T-helper 1 cell treated with Interleukin-12 subunit alpha and Interleukin-12 subunit beta and Interleukin-4 antibody, amounts not matched to agents 30 ng/mL and 1 ng/mL, for 36 hours (primary cell): ENCODE measurements around the gene CALML3. TPM values are rescaled to one million over a fixed set of nuclear protein-coding genes. Genes with fewer than 3 reads are reported as not detected.
"Not testable (repeated sequence)": the region's sequence is repeated elsewhere in the genome, so short reads cannot be mapped to it uniquely, and the experiment has no call there.

Experiments used
- intact Hi-C: fragments of 100-400 bp; cut with micrococcal nuclease; formaldehyde crosslinking; loops from one replicate; pipeline ENCODE4 v1.15.1; 2024
- total RNA-seq: library from RNA; stranded (reverse); gene quantifications from 2 replicates; pipeline ENCODE4 v1.2.3, GENCODE V29; 2022

The CALML3 gene
- total RNA-seq, 1 donor from 2014 or later, result not detected

GRCh38 chr10:5553400-5554170 lies 28.8 kb downstream of the CALML3 start:
- intact Hi-C loops, result no loop called here

GRCh38 chr10:5555021-5555510 lies 30.3 kb downstream of the CALML3 start:
- intact Hi-C loops, result no loop called here

GRCh38 chr10:5555881-5556280 lies 31.1 kb downstream of the CALML3 start:
- intact Hi-C loops, result no loop called here

GRCh38 chr10:5556576-5556975 lies 31.8 kb downstream of the CALML3 start:
- intact Hi-C loops, result no loop called here

GRCh38 chr10:5557040-5557721 lies 32.4 kb downstream of the CALML3 start:
- intact Hi-C loops, result no loop called here

- intact Hi-C loops, result no loop called here
Measured at GRCh38 chr10:5557799-5558771, 33.3 kb downstream of the CALML3 start.

GRCh38 chr10:5559022-5559421 lies 34.3 kb downstream of the CALML3 start:
- intact Hi-C loops, result not testable (repeated sequence)

- intact Hi-C loops, result no loop called here
Measured at GRCh38 chr10:5559642-5560141, 34.9 kb downstream of the CALML3 start.

- intact Hi-C loops, result no loop called here
Measured at GRCh38 chr10:5560142-5560816, 35.5 kb downstream of the CALML3 start.

- intact Hi-C loops, result no loop called here
Measured at GRCh38 chr10:5560817-5561703, 36.3 kb downstream of the CALML3 start.

GRCh38 chr10:5561704-5562645 lies 37.2 kb downstream of the CALML3 start:
- intact Hi-C loops, result no loop called here

GRCh38 chr10:5563321-5563961 lies 38.7 kb downstream of the CALML3 start:
- intact Hi-C loops, result no loop called here

GRCh38 chr10:5563991-5564536 lies 39.3 kb downstream of the CALML3 start:
- intact Hi-C loops, result loop anchor here (1.0 kb wide), 2 partner anchors 15 to 59 kb away; no protein-coding TSS in a partner anchor

GRCh38 chr10:5564537-5565204 lies 39.9 kb downstream of the CALML3 start:
- intact Hi-C loops, result loop anchor here (1.0 kb wide), 2 partner anchors 15 to 59 kb away; no protein-coding TSS in a partner anchor

GRCh38 chr10:5565205-5565545 lies 40.4 kb downstream of the CALML3 start:
- intact Hi-C loops, result no loop called here

GRCh38 chr10:5565671-5566581 lies 41.2 kb downstream of the CALML3 start:
- intact Hi-C loops, result no loop called here
